HL-60 (cell line): ENCODE data around the gene SNAPIN.
A peak's percentile ranks its signal among the peaks of the same experiment; 100 is the strongest.
"Not testable (repeated sequence)": the region's sequence is repeated elsewhere in the genome, so short reads cannot be mapped to it uniquely, and the experiment has no call there.

Experiments
- DNase-seq, 2 experiments: peaks; one replicate each; pipeline ENCODE4 v3.0.0-alpha.2; 2010 to 2020; ENCODE audit warnings: low read depth in 1 of 2, low spot score in 1 of 2
- H3K27ac ChIP-seq: fragments of 250-450 bp; sonication (Bioruptor Pico); replicated peaks from 2 replicates; pipeline ENCODE4 v1.5.1; 2020; ENCODE audit warnings: mild to moderate bottlenecking, moderate library complexity
- H3K27me3 ChIP-seq: fragments of 250-450 bp; sonication (Bioruptor Pico); 2 replicates; pipeline ENCODE4 v1.5.1; 2021; ENCODE audit warnings: mild to moderate bottlenecking, moderate library complexity; ENCODE audit not compliant: insufficient read depth, poor library complexity, severe bottlenecking
- H3K4me3 ChIP-seq: replicated peaks from 2 replicates; pipeline ENCODE4 v1.5.1; 2011; ENCODE audit warnings: mild to moderate bottlenecking, control low read depth, low read length; ENCODE audit not compliant: insufficient read depth
- GABPA ChIP-seq: IDR thresholded peaks from 2 replicates; pipeline ENCODE4 v1.6.1; 2012; ENCODE audit warnings: low read depth
- POLR2AphosphoS5 ChIP-seq: IDR thresholded peaks from 2 replicates; pipeline ENCODE4 v1.6.1; 2012; ENCODE audit warnings: low read depth
- SPI1 ChIP-seq: IDR thresholded peaks from 2 replicates; pipeline ENCODE4 v1.6.1; 2012; ENCODE audit warnings: low read depth, mild to moderate bottlenecking, borderline replicate concordance
- TF ChIP-seq, protein P1 (sequence below): IDR thresholded peaks from one replicate; pipeline ENCODE4 v1.5.1; 2011; ENCODE audit warnings: low read length, control low read depth, inconsistent platforms; ENCODE audit not compliant: insufficient read depth
- TF ChIP-seq, protein P2 (sequence below): IDR thresholded peaks from 2 replicates; pipeline ENCODE4 v1.6.1; 2012; ENCODE audit warnings: low read depth; ENCODE audit not compliant: insufficient replicate concordance

Gene SNAPIN

DNA sequence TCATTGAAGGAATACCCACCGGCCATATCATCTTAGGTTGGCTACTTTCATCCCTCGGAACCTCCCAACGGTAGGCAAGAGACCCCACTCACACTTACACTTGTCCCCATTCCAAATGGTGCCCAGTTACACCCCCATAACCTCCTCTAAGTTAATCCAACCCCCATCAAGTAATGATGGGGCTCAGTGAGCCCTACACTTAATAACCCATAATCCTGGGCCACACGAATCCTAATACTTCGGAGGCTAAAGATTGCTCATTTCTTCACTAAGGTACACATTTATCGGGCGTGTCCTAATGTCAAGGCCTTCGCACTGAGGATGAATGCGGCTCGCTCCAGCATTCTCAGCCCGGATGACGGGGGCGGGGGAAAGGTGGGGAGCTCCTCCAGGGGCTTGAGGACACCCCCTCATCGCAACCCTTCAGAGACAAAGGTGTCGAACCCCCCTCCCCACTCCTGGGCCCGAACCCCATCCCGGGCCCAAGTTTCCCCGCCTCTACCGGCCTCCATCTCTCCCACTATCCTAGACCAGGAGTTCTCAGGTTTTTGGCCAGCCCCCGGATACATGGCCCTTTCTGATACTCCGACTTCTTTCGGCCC is 11.9 kb downstream of the SNAPIN start:
- Histone ChIP-seq H3K27ac (peak overlapping the region; percentile 88), H3K27me3 (no peaks in the 10 kb centered on the region), H3K4me3 (peak overlapping the region; percentile 97)
- TF ChIP-seq SPI1 (no peak), GABPA (no peak)
- TF ChIP-seq, protein P1, sequence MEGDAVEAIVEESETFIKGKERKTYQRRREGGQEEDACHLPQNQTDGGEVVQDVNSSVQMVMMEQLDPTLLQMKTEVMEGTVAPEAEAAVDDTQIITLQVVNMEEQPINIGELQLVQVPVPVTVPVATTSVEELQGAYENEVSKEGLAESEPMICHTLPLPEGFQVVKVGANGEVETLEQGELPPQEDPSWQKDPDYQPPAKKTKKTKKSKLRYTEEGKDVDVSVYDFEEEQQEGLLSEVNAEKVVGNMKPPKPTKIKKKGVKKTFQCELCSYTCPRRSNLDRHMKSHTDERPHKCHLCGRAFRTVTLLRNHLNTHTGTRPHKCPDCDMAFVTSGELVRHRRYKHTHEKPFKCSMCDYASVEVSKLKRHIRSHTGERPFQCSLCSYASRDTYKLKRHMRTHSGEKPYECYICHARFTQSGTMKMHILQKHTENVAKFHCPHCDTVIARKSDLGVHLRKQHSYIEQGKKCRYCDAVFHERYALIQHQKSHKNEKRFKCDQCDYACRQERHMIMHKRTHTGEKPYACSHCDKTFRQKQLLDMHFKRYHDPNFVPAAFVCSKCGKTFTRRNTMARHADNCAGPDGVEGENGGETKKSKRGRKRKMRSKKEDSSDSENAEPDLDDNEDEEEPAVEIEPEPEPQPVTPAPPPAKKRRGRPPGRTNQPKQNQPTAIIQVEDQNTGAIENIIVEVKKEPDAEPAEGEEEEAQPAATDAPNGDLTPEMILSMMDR: no peak
- TF ChIP-seq, protein P2, sequence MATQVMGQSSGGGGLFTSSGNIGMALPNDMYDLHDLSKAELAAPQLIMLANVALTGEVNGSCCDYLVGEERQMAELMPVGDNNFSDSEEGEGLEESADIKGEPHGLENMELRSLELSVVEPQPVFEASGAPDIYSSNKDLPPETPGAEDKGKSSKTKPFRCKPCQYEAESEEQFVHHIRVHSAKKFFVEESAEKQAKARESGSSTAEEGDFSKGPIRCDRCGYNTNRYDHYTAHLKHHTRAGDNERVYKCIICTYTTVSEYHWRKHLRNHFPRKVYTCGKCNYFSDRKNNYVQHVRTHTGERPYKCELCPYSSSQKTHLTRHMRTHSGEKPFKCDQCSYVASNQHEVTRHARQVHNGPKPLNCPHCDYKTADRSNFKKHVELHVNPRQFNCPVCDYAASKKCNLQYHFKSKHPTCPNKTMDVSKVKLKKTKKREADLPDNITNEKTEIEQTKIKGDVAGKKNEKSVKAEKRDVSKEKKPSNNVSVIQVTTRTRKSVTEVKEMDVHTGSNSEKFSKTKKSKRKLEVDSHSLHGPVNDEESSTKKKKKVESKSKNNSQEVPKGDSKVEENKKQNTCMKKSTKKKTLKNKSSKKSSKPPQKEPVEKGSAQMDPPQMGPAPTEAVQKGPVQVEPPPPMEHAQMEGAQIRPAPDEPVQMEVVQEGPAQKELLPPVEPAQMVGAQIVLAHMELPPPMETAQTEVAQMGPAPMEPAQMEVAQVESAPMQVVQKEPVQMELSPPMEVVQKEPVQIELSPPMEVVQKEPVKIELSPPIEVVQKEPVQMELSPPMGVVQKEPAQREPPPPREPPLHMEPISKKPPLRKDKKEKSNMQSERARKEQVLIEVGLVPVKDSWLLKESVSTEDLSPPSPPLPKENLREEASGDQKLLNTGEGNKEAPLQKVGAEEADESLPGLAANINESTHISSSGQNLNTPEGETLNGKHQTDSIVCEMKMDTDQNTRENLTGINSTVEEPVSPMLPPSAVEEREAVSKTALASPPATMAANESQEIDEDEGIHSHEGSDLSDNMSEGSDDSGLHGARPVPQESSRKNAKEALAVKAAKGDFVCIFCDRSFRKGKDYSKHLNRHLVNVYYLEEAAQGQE: no peak
- DNase-seq: no peak

DNA sequence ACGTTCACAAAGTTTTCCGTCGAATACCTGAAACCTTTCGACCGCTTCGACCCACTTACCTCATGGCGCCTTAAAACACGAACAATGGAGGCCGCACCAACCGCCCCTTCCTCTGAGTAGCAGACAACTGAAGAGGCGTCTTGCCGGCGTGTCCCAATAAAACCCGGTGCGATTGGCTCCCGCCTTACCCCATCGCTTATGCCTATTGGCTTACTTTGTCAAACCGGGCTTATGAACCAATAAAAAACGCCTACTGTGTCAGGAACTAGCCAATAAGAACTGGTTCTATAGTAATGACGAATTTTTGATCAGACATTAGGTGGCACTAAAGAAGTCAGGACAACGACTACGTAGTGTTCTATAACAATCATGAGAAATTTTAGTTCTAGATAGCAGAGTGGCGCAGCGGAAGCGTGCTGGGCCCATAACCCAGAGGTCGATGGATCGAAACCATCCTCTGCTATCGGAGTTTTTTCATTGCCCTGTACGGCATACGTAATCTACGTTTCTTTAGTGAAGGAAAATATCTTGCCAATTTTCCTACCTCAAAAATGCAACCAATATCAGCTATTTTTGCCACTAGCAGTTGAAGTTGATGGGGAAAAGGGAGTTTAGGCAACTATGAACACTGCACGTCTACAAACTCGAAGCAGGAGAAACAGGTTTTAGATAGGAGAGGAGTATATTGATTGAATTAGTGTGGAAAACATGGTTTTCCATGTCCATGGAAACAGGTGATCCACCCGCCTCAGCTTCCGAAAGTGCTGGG is 12.5 kb downstream of the SNAPIN start, which contains the start of gene ILF2:
Gene ILF2, minus strand, starts transcription at position 135 of the 769 bp plus-strand sequence. Its CDS starts 71 bp downstream, at position 64.
- H3K27ac ChIP-seq: peak within 1 kb of the TSS; percentile 88
- no peaks in the 10 kb centered on the region for H3K27me3 ChIP-seq
- H3K4me3 ChIP-seq: peak within 1 kb of the TSS; percentile 97
- TF ChIP-seq SPI1 (no peak), POLR2AphosphoS5 (peak; percentile 90)
- TF ChIP-seq, protein P2: peak; percentile 68
- peak; percentile 99 to 100 for DNase-seq

DNA sequence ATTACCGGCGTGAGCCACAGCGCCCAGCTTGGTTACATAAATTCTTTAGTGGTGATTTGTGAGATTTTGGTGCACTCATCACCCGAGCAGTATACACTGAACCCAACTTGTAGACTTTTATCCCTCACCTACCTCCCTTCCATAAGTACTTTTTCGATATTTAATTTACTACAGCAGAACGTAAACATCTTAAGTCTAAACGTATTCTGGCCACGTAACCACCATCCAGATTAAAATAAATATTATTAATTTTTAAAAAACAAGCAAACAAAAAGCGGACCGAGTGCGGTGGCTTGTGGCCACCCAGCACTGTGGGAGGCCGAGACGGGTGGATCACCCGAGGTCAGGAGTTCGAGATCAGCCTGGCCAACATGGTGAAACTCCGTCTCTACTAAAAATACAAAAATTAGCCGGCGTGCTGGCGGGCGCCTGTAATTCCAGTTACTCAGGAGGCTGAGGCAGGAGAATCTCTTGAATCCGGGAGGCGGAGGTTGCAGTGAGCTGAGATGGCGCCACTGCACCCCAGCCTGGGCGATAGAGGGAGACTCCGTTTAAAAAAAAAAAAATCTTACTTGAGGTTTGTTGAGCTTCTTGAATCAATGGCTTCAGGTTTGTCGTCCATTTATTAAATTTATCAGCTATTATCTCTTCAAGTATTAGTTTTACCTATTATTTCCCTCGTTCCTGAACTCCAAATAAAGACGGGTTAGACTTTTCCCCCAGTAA is 13.3 kb downstream of the SNAPIN start:
- Histone ChIP-seq H3K4me3 (peak overlapping the region; percentile 70), H3K27ac (peak overlapping the region; percentile 49)
- peak in 1 of 2 experiments; percentile 77 for DNase-seq
- not testable (repeated sequence) for H3K27me3 ChIP-seq

DNA sequence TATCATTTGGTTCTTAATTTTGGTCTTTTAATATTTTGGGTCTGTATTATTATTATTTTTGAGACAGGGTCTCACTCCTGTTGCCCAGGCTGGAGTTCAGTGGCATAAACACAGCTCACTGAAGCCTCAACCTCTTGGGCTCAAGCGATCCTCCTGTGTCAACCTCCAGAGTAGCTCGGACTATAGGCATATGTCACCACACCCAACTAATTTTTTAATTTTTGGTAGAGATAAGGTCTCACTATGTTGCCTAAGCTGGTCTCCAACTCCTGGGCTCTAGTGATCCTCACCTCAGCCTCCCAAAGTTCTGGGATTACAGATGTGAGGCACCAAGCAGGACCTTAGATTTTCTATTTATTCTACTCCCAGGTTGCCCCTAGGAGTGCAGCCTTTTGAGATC is 15.0 kb downstream of the SNAPIN start:
- TF ChIP-seq GABPA (no peak), POLR2AphosphoS5 (no peak), SPI1 (no peak)
- TF ChIP-seq, protein P2: no peak
- TF ChIP-seq, protein P1: no peak
- no peak for DNase-seq
- H3K27ac ChIP-seq: no peak overlapping the region
- H3K27me3 ChIP-seq: peaks cover 5% of the 10 kb centered on the region
- H3K4me3 ChIP-seq: no peak overlapping the region
